H1 (cell line): Measurements from ENCODE around the gene PRPH2. TPM values are rescaled to one million over a fixed set of nuclear protein-coding genes. Genes with fewer than 3 reads are reported as not detected.

Experiments used
- ASH2L ChIP-seq: fragments of 200-600, 300-600 bp; sonication (generic); IDR thresholded peaks from one replicate; pipeline ENCODE4 v1.7.1; 2017; ENCODE audit warnings: low read length
- ATF2 ChIP-seq: IDR thresholded peaks from 2 replicates; pipeline ENCODE4 v1.6.1; 2012; ENCODE audit warnings: low read length, inconsistent platforms
- GABPA ChIP-seq: IDR thresholded peaks from 2 replicates; pipeline ENCODE4 v1.6.1; 2011; ENCODE audit warnings: mild to moderate bottlenecking, low read length, moderate library complexity, borderline replicate concordance; ENCODE audit not compliant: insufficient read depth
- HDAC2 ChIP-seq, 2 experiments: fragments of 300-600 bp in 1 of 2; sonication (generic) in 1 of 2; IDR thresholded peaks; 2 replicates each; pipeline ENCODE4 v1.6.1; 2011 to 2012; ENCODE audit warnings: low read depth in 2 of 2, low read length in 2 of 2, mild to moderate bottlenecking in 2 of 2, moderate library complexity in 2 of 2, borderline replicate concordance in 1 of 2, inconsistent platforms in 1 of 2
- KDM4A ChIP-seq: IDR thresholded peaks from one replicate; pipeline ENCODE4 v1.7.1; 2012; ENCODE audit warnings: low read depth, mild to moderate bottlenecking, moderate library complexity, low read length, inconsistent platforms; ENCODE audit not compliant: severe bottlenecking
- POLR2A ChIP-seq, 2 experiments: IDR thresholded peaks; 1 replicate in 1 of 2; 2 replicates in 1 of 2; pipeline ENCODE4 v1.6.1; 2011; ENCODE audit warnings: low read depth in 2 of 2, low read length in 2 of 2, mild to moderate bottlenecking in 2 of 2; ENCODE audit errors: control extremely low read depth in 1 of 2
- SIN3A ChIP-seq, 2 experiments: IDR thresholded peaks in 1 of 2; conservative IDR thresholded peaks in 1 of 2; 2 replicates each; pipeline ENCODE4 v1.6.1; 2011 to 2012; ENCODE audit warnings: low read length in 2 of 2, improper control_type of control experiment in 1 of 2, low read depth in 1 of 2, mild to moderate bottlenecking in 1 of 2
- polyA plus RNA-seq, 7 experiments: library from polyadenylated mRNA; depleted of rRNA in 3 of 7; stranded (reverse) in 5 of 7; unstranded in 2 of 7; fragments of >200 nt in 5 of 7; fragments of 200-250 nt in 2 of 7; gene quantifications; 1 replicate in 5 of 7; 2 replicates in 1 of 7; 4 replicates in 1 of 7; pipeline versions ENCODE4 v1.2.1 to v1.2.3, GENCODE V29; 2011 to 2013; ENCODE audit warnings: missing spikeins in 2 of 7, mixed read lengths in 2 of 7
- total RNA-seq: library from RNA; stranded (reverse); fragmentation: NEBNext Ultra II Directional; extraction: Animal tissue kit (Norgen Biotek cat#: 25700); gene quantifications from 2 replicates; pipeline ENCODE4 v1.2.1, GENCODE V29; 2021

PRPH2 gene
- total and polyA plus RNA-seq, 2 of the 8 experiments (the other 6 are each of a cell fraction or from before 2014, with no cell fraction given), result 0.23 to 0.65 TPM

GRCh38 chr6:42661540-42662153 is 60.8 kb downstream of the PRPH2 start (continued):
- TF ChIP-seq ATF2, result no peak
- no peak for TF ChIP-seq GABPA
- no peak for TF ChIP-seq KDM4A
- TF ChIP-seq ASH2L, result no peak
- no peak for TF ChIP-seq SIN3A (conservative IDR thresholded peaks at IDR 0.05 in 1 of 2, IDR thresholded peaks at IDR 0.05 in 1 of 2; ENCODE audit: low read depth in 1 of 2, low read length in 2 of 2)
- no peak for TF ChIP-seq POLR2A (IDR thresholded peaks at IDR 0.05; ENCODE audit: control extremely low read depth in 1 of 2, low read depth in 2 of 2, low read length in 2 of 2)
- TF ChIP-seq HDAC2 (IDR thresholded peaks at IDR 0.05; ENCODE audit: borderline replicate concordance in 1 of 2, low read depth in 2 of 2, low read length in 2 of 2), result no peak
